Activated CD4-positive, alpha-beta T cell treated with anti-CD3 and anti-CD28 coated beads, Interleukin-2, amount 50 U/mL, for 1 hour (primary cell): ENCODE measurements around the gene DNAH8.

Experiments used
- DNase-seq: peaks from one replicate; pipeline ENCODE4 v3.0.0-alpha.2; 2020

DNAH8 gene

GRCh38 chr6:39056681-39057080 is 341.6 kb downstream of the DNAH8 start:
- no peak for DNase-seq

GRCh38 chr6:39057251-39058155 is 342.4 kb downstream of the DNAH8 start:
- DNase-seq = no peak

GRCh38 chr6:39058471-39059147 is 343.5 kb downstream of the DNAH8 start:
- no peak for DNase-seq

GRCh38 chr6:39059496-39060310 is 344.6 kb downstream of the DNAH8 start:
- DNase-seq = no peak

GRCh38 chr6:39060467-39061160 is 345.5 kb downstream of the DNAH8 start:
- no peak for DNase-seq

- DNase-seq = no peak
Observed at GRCh38 chr6:39061182-39061581, 346.1 kb downstream of the DNAH8 start.

- DNase-seq = no peak
Observed at GRCh38 chr6:39061588-39061987, 346.5 kb downstream of the DNAH8 start.

GRCh38 chr6:39062014-39062740 is 347.1 kb downstream of the DNAH8 start:
- DNase-seq = no peak

- DNase-seq = no peak
Observed at GRCh38 chr6:39063526-39063925, 348.4 kb downstream of the DNAH8 start.

GRCh38 chr6:39065561-39065960 is 350.4 kb downstream of the DNAH8 start:
- no peak for DNase-seq

- no peak for DNase-seq
Observed at GRCh38 chr6:39068391-39068790, 353.3 kb downstream of the DNAH8 start.

- no peak for DNase-seq
Observed at GRCh38 chr6:39072830-39073229, 357.7 kb downstream of the DNAH8 start.

- no peak for DNase-seq
Observed at GRCh38 chr6:39073471-39074355, 358.6 kb downstream of the DNAH8 start.

- DNase-seq = no peak
Observed at GRCh38 chr6:39074486-39074885, 359.4 kb downstream of the DNAH8 start.

GRCh38 chr6:39075010-39075686 is 360.0 kb downstream of the DNAH8 start:
- no peak for DNase-seq

GRCh38 chr6:39075807-39076622 is 360.9 kb downstream of the DNAH8 start:
- no peak for DNase-seq

- DNase-seq = no peak
Observed at GRCh38 chr6:39076623-39077535, 361.8 kb downstream of the DNAH8 start.

GRCh38 chr6:39077882-39078594 is 362.9 kb downstream of the DNAH8 start:
- DNase-seq = no peak
